Ovary (tissue), 3 donors: Measurements from ENCODE around the gene COX6A2.

Experiments
- EP300 ChIP-seq: sonication (generic); formaldehyde crosslinking; IDR thresholded peaks from one replicate; pipeline ENCODE4 v1.6.1; 2017; ENCODE audit warnings: antibody characterized with exemption
- POLR2A ChIP-seq: fragments of 450-650 bp; IDR thresholded peaks from one replicate; pipeline ENCODE4 v1.6.1; 2017; ENCODE audit warnings: antibody characterized with exemption, mild to moderate bottlenecking, moderate library complexity
- TF ChIP-seq, protein P1 (sequence below), 3 donors: fragments of 450-650 bp in 2 of 3; fragments of 200-600 bp in 1 of 3; IDR thresholded peaks; one replicate each; pipeline versions ENCODE4 v1.5.1 to v1.8.0; 2016 to 2022; ENCODE audit warnings: antibody characterized with exemption in 3 of 3, mild to moderate bottlenecking in 1 of 3
- donor health status: DM: no; HTN: no; CAD: no.

DNA sequence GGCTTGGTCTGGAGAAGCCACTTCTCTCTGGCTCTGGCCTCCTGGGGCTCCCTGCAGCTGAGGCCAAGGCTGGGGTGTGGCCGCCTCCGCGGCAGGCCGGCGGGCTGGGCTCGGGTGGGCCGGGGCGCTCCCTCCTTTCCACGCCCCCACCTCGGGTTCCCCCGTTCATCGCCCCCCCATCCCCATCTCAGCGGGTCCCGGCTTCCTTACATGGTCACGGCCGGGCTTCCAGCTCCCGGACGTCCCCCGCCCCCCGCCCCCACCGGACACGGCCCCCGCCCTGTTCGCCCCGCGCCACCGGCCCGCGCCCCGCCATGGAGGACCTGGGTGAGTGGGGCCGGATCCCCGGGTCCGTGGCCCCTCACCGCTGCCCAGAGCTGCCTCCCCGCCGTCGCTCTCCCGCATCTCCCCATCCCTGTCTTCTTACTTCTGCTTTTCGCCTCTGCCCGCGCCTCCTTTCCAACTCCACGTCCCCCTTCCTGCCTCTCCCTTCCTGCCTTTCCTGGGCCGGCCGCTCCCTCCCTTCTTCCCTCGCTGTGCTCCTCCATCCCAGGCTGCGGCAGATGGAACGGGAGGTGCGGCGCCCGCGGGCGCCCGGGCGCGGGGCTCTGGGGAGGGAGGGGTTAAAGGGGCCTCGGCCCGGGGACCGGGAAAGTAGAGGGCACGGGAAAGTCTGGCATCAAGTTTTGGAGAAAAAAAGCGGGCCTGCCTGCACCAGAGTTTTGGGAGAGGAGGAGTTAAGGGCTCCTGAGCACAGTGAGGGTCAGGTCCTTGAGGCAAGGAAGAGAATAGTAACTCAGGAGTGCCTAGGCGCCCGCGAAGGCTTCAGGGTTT, 43.9 kb upstream of the COX6A2 start, which contains the start of gene TGFB1I1:
- TF ChIP-seq, protein P1, sequence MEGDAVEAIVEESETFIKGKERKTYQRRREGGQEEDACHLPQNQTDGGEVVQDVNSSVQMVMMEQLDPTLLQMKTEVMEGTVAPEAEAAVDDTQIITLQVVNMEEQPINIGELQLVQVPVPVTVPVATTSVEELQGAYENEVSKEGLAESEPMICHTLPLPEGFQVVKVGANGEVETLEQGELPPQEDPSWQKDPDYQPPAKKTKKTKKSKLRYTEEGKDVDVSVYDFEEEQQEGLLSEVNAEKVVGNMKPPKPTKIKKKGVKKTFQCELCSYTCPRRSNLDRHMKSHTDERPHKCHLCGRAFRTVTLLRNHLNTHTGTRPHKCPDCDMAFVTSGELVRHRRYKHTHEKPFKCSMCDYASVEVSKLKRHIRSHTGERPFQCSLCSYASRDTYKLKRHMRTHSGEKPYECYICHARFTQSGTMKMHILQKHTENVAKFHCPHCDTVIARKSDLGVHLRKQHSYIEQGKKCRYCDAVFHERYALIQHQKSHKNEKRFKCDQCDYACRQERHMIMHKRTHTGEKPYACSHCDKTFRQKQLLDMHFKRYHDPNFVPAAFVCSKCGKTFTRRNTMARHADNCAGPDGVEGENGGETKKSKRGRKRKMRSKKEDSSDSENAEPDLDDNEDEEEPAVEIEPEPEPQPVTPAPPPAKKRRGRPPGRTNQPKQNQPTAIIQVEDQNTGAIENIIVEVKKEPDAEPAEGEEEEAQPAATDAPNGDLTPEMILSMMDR (IDR thresholded peaks at IDR 0.05) = no peak
- TF ChIP-seq POLR2A = peak; percentile 24
- no peak for TF ChIP-seq EP300
